Umbilical cord (tissue), 2 donors: ENCODE measurements around the gene GLS. TPM values are rescaled to one million over a fixed set of nuclear protein-coding genes. Genes with fewer than 3 reads are reported as not detected.
A peak's percentile ranks its signal among the peaks of the same experiment; 100 is the strongest.
"Not testable (repeated sequence)": the region's sequence is repeated elsewhere in the genome, so short reads cannot be mapped to it uniquely, and the experiment has no call there.

Source experiments
- DNase-seq: peaks from one replicate; pipeline ENCODE4 v3.0.0-alpha.2; 2015; ENCODE audit warnings: low spot score
- total RNA-seq: library from RNA; depleted of rRNA; stranded (reverse); fragments of >200 nt; gene quantifications from one replicate; pipeline ENCODE4 v1.2.3, GENCODE V29; 2014; ENCODE audit warnings: low replicate concordance; ENCODE audit not compliant: insufficient read depth

The GLS gene
- total RNA-seq, 1 donor from 2014 or later, result 729 TPM

DNA sequence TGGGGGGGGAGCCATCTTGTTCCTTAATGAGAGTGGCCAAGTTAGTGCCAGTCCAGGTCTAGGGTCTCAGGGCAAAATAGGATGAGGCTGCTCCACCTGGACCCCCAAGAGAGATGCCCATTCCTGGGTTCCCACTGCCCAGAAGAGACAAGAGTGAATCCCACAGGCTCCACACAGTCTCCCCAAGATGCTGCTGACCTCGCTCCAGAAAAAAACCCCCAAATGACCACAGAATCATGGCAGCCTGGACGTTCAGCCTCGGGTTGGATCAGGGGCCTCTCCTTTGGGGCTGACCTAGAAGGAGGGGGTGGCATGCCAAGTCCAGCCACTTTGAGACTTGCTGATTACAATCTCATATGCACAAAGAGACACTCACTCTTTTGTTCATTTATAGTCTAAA is 108.3 kb downstream of the GLS start:
- DNase-seq, result no peak

DNA sequence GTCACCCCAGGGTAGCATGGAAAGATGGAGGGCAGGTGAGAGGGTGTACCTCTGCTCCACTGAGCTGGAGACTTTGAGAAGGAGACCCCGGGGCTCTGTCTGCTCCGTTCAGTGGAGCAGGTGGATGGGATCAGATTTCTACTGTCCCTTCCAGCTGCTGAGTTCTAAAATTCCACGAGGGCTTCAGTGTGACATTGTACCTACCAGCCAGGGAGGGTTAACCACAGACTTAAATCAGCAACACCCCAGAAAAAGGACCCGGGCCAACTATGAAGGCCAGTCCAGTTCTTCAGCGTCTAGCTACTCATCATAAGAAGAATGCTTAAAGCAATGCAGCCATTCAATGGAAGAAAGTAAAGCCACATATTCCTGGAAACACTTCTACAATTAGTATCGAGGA is 109.5 kb downstream of the GLS start:
- no peak for DNase-seq

DNA sequence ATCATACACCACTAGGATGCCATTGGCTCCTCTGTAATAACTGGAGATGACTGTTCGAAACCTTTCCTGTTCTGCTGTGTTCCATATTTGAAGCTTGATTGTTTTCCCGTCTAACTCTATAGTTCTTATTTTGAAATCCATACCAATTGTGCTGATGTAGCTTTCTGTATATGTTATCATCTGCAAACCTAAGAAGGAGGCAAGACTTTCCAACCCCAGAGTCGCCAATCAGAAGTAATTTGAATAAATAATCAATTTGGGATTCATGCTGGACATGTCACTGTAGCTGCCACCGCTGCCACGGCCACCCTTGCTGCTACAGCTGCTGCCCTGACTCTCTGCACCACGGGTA is 112.6 kb downstream of the GLS start:
- DNase-seq, result no peak

DNA sequence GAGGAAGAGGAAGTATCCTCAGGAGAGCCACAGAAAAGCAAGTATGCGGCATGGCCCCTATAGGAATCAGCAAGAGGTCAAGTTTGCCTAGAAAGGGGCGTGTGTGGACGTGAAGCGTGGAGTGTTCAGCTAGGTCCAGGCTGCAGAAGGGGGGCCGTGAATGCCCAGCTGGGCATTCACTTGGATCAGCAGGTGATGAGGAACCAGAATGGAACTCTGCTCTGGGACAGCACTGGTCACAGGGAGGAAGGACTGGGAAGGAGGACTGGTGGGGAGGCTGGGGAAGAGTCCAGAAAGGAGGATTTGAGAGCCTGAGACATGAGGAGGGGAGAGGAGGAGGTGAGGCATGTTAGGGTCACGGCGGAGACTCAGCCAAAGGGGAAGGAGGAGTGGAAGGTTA is 113.5 kb downstream of the GLS start:
- no peak for DNase-seq

DNA sequence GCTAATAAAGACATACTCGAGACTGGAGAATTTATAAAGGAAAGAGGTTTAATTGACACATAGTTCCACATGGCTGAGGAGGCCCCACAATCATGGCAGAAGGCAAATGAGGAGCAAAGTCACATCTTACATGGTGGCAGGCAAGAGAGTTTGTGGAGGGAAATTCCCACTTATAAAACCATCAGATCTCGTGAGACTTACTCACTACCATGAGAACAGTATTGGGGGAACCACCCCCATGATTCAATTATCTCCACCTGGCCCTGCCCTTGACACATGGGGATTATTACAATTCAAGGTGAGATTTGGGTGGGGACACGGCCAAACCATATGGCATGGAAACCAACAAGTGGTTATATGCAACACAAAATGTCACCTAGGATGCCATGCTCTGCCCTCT is 114.7 kb downstream of the GLS start:
- DNase-seq, result not testable (repeated sequence)

DNA sequence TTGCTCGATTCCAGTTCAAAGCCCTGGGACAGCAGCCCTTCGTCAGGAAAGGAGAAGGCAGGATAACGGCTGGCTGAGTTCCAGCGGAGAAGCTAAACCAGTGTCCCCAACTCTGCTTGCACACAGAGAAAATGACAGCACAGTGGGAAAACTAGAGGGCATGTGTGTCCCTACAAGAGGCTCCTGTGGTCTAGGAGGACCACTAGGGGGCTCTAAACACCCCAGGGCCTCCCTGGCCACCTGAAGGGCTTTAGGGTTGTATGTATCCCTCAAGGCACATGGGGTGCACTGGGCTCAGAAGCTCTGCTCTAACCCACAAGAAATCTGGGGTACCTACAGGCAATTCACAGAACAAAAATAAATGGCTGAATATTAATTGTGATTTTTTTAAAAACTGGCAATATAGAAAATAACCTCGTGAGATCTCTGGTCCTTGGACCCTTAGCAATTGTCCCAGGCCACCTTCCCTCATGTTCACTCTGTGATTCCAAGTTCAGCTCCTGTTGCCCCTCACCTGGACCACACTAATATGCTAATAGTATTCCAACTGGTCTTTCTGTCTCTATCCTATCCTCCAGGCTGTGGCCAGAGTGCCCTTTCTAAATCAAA is 115.8 kb downstream of the GLS start:
- DNase-seq, result no peak

DNA sequence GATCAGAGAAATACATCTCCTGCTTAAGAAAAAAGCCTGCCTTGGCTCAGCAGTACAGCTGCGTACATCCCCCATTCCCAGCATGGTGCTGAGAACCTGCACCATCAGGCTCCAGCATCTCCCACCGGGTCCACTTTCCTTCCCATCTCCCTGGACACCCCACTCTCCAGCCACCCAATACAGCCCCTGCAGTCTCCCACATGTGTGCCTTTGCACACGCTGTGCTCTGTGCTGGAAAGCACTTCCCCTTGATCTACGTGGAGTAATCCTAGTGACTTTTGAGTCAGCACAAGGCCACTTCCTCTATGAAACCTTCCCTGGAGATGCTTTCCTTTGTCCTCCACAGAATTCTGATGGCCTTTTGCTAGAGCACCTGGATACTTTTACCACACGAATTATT is 116.3 kb downstream of the GLS start:
- no peak for DNase-seq

DNA sequence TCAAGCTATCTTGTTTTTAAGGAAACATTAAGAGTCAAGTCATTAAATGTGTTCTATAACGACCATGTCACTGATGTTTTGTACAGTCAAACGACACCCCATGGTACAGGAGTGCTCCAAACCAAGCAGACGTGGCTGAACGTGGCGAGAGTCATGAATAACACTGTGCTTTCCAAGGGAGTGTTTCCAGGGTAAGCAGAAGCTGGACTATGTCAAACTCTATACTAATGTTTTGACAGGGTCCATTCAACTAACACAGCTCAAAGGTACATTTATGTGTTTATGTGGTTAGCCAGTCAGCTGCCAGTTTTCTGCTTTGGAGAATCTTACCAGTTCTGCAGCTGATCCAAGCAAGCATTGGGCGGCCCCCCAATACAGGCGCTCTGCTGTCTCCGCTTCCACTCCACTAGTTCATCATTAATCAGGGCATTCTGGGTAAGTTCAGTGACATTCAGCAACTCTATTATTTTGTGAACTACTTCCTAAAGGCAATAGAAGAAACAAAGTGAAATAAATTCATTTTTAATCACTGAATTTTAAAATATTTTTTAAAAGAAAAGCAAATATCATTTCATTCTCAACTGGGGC is 117.0 kb downstream of the GLS start:
- peak; percentile 20 for DNase-seq

DNA sequence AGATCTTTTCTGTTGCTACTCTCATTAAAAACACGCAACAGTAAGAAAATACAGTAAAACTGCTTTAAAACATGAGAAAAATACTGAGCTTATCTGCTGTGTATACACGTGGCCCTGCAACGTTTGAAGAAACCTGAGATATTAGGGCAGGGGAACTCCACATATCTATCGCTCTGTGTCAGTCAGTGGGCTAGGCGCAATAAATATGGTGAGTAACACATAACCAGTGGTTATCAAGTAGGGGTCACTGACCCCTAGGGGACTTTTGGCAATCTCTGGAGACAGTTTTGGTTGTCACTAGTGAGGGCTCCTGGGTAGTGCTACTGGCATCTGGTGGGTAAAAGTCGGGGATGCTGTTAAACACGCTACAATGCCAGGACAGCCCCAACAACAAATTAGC is 118.4 kb downstream of the GLS start:
- no peak for DNase-seq

DNA sequence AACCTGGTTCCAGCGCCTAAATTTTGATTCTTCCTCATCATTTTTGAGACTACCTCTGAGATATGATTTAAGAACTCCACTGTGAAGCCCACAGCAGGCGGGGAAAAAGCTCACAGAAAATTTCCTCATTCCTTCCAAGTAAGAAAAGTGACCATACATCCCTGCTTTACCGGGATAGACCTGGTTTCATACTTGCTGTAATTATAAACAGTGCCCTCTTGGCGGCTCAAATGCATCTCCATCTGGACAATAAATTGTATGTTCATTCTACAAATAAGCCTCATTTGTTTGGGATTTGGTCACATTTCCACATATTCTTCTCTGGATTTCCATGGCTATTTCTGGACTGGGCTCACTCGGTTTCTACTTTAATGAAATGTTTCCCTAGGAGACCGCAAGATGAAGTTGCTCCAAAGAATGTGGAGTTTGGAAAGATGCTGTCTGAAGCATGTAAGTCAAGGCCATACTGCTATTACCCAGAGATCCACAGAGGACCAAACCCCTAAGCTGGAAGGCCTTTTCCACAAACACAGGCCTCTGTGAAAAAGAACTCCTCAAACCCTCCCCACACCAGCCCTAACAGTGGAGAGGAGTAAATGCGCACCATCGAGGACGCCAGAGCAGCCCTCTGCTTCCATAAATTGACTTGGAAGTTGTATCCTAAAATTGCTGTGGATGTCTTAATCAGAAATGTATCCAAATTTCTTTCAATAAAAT is 119.5 kb downstream of the GLS start:
- DNase-seq, result no peak

DNA sequence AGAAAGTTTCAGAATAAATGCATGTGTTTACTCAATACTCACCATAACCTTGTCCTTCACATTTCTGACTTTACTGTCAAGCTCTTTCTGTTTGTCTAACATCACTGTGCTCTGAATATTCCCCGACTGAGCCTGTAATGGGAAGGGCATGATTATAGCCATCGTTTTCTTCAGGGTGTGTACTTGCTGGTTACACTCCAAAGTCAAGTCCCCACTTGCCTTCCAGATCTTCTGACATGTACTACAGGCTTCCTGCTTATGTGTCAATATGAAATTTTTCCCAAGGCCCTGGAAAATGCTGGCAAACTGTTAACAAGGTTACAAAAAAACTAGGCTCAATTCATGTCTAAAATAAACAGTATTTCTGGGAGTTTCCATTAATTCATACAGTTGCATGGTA is 120.4 kb downstream of the GLS start:
- DNase-seq, result no peak

DNA sequence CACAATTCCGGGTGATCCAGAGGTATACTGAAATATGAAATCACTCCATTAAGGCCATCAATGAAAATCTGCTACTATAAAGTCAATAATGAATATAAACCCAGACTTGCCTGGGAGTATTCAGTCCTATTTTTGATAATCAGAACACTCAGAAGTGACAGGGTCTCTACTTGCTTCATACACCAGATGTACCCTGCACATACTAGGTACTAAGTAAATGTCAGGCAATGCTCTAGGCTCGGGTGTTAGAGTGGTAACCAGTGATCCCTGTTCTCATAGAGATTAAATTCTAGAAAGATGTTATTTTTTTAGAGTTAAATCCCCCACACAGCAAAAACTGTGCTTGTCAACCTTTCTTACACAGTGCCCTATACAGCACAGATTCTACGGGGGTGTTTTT is 121.0 kb downstream of the GLS start:
- DNase-seq, result no peak

DNA sequence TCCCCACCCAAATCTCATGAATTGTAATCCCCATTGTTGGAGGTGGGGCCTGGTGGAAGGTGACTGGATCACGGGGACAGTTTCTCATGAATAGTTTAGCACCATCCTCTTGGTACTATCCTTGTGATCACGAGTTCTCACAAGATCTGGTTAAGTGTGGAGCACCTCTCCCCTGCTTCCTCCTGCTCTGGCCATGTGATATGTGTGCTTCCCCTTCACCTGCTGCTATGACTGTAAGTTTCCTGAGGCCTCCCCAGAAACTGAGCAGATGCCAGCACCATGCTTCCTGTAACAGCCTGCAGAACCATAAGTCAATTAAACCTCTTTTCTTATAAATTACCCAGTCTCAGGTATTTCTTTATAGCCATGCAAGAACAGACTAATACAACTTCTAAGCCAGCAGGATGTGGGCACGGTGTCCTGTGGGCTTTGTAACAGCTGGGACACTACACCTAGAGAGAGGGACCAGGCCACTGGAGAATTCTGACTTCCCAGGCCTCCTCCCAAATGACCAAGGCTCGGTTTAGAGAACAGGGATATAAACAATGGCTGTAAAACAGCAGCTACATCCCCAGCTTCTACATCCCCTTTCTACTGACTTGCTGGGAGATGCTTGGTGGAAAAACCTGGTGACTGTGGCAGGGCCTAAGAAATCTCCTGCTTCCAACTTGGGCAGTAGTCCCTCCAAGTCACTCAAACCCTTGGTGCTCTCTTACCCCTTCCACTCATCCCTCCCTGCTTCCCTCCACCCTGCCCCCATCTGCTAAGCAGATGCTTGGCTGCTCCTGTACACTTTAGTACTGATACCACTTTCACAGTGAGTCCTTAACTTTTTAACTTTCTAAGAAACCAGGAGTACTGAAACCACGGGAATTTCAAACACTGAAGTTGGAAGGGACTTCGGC is 123.0 kb downstream of the GLS start:
- DNase-seq, result no peak

DNA sequence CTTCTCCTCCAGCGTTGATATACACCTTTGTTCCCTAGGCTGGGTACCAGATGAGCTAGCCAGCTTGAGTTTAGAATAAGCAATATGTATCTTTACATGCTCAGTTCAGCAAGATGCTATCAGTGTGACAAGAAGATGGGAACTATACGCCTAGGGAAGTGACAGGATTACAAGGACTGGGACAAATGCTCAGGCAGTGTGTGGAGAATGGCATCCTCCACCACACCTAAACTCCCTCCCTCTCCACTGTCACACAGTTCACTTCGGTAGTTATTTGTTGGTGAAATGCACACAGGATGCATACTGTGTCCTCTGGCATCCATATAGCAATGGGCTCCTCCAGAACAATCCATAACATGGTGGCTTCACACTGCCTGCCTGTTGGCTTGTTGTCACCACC is 125.7 kb downstream of the GLS start:
- DNase-seq, result no peak

DNA sequence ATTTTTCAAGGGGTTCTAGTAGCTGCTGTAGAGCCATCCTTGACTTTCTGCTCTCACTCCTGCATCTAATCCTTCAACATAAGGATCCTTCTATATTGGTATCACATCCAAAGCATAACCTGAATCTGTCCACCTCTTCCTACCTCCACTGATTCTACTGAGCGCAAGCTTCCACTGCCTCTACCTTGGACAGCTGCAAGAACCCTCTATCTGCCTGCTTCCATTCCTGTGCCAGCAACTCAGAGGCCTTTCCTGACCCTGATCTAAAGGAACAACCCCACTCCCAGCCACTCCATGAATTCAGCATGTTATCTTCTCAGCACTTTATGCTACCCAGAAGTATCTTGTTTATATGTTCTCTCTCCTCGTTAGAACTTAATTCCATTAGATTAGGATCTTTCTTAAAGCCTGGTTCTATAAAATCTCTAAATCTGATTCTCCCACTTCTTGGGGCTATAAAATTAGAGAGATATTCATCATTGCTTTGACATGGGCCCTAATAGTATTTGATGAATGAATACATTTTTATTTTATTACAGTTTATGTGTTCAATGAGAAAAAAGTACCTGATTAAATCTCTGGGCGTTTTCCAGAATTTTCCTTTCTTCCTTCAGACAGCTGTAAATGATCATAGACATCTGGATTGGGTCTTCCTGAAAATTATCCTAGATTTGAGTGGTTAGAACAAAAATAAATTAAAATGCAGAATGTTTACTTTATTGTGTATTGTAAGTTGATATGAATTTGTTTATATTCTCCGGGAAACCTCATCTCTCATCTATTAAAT is 126.6 kb downstream of the GLS start:
- no peak for DNase-seq

DNA sequence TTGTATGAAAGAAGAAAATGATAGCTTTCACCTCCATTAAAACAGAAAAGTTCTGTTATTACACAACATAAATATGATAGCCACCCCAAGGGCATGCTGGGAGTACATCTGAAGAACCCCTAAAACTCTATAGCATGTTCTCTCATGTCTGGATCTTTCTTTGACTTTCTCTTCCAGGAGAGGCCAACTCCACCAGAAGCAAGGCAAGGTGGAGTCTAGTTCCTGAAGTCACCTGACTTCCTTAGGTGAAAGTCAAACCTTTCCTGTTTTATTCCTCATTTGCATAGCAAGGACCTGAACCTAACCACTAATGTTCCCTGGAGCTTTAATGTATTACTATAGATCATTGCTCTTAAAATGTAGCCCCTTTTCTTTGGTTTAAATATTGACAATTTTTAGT is 127.7 kb downstream of the GLS start:
- DNase-seq, result no peak

DNA sequence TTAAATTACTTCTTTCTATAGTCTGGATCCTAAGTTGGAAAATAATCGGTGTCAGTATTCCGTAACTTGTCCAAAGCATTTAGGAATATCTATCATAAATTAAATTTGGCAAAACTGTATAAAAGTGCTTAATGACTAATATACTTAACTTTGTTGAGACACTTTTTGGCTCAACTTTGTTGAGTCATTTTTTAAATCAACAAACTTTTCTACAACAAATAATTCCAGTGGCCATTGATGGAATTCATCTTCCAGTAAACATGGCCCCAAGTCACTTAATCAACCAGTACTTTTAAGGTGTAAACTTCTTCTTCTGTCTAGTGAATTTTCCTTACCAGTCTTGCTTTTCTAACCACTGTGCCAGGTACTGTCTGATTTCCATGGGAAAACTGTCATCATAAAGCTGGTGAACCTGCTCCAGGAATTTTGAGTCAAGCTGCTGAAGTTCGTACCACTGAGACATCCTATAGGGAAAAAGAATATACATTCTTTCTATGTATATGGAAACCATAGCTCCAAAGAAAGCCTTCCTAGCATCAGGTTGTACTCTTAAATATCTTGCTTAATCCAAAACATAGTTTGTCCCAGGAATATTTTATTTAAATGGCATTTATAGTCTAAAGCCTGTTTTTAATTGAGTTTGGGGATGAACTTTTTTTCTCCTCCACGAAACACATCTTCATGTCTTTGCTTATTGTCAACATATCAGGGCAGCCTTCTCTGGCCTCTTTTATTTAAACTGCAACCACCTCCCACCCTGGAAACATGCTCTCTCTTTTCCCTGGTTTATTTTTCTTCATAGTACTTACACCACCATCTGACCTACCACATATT is 129.1 kb downstream of the GLS start:
- no peak for DNase-seq

DNA sequence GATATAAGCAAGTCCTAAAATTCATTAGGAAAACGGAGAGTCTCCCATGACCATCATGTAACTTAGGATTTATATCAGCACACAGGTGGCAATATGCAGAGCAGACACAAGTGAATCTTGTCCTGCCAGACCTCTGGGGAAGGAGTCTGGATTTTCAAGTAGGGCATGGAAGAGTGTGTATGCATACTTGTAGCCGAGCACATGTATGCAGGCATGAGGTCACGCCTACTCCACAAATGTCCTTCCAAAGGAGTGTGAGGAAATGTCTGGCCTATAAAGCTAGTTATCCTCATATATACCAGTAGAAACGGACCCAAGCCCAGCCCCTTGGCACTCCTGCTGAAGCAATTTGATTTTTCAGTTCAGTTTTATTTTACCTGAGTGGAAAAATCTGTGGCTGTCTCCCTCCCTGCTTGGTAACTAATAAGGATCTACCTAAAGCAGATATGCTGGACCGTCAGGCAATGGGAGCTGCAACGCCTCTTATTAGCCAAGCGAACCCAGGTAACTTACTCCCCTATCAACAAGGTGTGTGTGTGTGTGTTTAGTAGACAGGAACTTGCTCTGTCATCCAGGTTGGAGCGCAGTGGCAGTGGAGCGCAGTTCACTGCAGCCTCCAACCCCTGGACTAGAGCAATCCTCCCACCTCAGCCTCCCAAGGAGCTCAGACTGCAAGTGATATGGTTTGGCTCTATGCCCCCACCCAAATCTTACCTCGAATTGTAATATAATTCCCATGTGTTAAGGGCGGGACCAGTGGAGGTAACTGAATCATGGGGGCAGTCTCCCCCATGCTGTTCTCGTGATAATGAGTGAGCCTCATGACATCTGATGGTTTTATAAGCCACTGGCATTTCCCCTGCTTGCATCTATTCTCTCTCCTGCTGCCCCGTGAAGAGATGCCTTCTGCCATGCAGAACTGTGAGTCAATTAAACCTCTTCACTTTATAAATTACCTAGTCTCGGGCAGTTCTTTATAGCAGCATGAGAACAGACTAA is 130.6 kb downstream of the GLS start:
- DNase-seq, result no peak

DNA sequence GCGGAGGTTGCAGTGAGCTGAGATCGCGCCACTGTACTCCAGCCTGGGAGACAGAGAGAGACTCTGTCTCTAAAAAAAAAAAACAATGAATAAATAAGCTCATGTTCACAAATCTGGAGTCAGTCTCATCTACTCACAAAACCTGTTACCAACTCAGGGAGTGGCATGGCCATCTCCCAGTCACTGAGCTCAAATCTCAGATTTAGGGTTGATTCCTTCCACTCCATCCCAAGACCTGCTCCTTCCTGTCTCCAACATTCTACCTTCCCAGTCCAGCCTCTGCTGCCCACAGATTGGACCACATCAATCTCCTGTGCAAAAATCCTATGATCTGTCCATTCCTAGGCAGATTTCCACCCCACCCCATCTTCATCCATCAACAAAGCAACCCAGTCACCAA is 131.7 kb downstream of the GLS start:
- no peak for DNase-seq
